ENCODE measurements around the gene TNNT3. TPM values are rescaled to one million over a fixed set of nuclear protein-coding genes. Genes with fewer than 3 reads are reported as not detected.

Gene TNNT3
- total RNA-seq, 1 donor from 2014 or later = 6.1 TPM

GRCh38 chr11:1948389-1948788, 28.9 kb downstream of the TNNT3 start:
- intact Hi-C loops (cut with micrococcal nuclease) = no loop called here

DNA sequence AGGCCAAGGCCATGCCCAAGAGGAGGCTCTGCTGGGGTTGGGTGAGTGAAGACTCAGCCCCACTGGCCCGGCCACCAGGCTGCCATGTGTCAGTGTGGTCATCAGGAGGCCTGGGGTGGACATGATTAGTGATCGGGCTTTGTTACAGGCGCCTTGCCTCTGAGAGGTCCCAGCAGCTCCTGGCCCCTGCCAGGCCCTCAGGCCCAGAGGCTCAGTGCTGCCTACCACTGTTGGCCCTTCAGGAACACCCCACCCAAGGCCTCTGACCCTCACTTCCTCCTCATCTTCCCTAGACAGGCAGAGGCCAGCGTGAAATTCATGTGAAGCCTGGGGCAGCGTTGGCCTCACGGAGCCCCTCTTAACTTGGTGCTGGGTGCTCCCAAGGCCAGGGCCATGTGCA, 29.8 kb downstream of the TNNT3 start:
- intact Hi-C loops (cut with micrococcal nuclease) = no loop called here

DNA sequence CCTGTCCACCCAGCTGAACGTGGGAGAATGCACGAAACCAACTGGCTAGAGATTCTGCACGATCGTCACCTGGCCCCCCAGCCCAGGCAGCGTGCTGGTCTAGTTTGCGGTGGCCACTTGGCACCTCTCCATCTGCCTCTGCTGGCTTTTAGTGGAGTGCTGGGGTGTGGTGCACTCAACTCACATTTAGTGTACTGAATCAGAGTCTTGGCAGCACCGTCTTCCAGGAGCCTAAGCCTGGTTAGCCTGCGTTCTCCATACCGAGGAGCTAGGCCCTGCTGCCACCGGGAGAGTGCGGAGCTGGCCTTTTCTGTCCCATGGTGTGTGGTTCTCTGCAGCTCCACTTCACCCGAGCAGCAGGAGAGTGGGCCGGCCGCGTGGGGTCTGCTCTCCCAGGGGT, 30.4 kb downstream of the TNNT3 start:
- intact Hi-C loops (cut with micrococcal nuclease) = no loop called here

DNA sequence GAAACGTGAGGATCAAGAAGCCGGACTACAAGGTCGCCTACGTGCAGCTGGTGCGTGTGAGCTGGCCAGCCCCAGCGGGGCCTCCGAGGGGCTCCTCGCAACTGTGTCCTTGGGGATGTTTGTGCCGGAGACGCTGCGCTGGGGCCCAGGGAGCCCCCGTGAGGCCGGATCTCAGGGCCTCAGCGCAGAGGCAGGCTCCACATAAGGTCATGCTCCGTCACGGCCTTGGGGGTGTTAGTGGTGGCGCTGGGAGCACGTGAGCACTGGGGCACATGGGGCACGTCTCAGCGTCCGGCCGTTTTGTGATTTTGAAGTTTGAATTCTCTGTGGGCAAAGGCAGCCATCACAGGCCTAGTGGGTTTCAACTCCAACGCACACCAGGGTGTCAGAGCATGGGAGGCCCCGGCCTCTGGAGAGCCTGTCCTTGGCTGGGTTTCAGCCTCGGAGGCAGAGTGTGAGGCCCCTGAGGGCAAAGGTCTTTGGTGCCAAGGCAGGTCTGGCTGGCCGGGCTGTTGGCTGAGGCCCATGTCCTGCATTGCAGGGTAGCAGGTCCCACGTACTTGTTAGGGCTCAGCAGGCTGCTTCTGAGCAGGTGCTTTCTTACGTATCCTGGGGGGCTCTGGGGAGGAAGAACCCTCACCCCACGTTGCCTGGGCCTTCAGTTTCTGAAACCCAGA, 33.4 kb downstream of the TNNT3 start:
- intact Hi-C loops (cut with micrococcal nuclease) = no loop called here

DNA sequence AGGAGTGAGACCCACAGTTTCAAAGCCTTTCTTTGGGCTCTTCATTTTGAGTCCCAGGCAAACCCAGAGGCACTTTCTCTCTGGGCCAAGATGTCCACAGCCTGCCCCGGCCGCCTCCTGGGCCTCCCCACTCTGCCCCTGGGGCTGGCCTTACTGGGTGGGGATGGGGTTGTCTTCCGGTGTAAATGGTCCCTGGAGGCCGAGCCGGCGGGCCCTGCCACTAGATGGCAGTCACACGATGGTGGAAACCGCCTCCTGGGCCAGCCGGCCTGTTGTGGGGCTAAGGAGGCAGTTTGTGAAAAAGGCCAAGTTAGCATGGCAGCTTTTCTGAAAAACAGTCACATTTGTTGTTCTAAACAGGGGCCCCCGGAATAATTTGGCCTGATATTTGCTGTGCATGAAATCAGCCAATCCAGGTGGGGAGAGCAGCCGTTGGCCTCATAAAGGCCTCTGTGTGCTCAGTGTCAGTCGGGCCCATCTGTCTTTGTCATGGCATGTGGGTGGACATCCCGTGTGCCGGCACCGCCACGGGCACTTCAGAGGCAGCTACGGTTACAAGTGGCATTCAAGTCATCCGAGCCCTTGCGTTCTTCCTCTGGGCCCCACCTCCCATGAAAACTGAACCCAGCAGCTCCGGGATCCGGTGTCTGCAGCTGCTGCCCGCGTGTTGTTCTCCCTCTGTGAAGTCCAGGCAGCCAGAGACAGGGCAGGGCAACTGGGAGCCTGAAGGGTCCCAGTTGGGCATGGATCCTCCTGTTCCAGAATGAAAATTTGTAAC, 34.2 kb downstream of the TNNT3 start:
- intact Hi-C loops (cut with micrococcal nuclease) = no loop called here

DNA sequence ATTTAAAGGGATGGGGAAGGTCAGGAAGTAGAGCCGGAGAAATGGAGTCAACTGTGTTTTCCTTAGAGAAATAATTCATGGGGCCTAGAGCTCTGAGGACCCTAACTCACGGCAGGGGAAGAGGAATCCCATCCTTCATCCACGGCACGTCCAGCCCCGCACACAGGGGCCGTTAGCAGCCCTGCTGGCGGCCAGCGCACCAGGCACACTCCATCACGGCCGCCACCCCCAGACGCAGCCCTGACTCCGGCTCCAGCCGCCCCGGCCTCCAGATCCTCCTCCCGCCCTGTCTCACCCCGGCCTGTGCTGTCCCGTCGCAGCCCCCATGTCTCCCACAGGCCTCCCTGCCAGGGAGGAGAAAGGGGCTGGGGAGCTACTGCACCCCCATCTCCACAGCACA, 38.9 kb downstream of the TNNT3 start:
- intact Hi-C loops (cut with micrococcal nuclease) = no loop called here

GRCh38 chr11:1959786-1960185, 40.3 kb downstream of the TNNT3 start:
- intact Hi-C loops (cut with micrococcal nuclease) = no loop called here

DNA sequence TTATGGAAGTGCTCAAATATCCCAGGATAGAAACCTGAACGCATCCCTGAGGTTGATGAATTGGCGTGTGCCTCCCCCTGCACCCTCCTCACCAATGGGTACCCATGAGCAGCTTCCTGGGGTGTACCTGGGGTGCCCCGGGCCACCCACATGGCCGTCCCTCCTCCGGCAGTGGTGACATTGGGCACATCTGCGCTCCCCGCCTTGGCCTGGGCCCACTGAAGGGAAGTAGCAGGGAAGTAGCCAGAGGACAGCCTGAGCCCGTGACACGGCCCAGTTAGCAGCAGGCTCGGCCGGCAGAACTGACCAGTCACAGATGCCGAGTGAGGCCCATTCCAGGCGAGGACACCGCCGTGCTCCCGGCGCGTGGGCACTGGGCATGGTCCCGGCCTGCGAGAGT, 44.4 kb downstream of the TNNT3 start:
- intact Hi-C loops (cut with micrococcal nuclease) = no loop called here

GRCh38 chr11:1964348-1964747, 44.8 kb downstream of the TNNT3 start:
- intact Hi-C loops (cut with micrococcal nuclease) = no loop called here

GRCh38 chr11:1964955-1965354, 45.5 kb downstream of the TNNT3 start:
- intact Hi-C loops (cut with micrococcal nuclease) = no loop called here

GRCh38 chr11:1966531-1966930, 47.0 kb downstream of the TNNT3 start:
- intact Hi-C loops (cut with micrococcal nuclease) = no loop called here

DNA sequence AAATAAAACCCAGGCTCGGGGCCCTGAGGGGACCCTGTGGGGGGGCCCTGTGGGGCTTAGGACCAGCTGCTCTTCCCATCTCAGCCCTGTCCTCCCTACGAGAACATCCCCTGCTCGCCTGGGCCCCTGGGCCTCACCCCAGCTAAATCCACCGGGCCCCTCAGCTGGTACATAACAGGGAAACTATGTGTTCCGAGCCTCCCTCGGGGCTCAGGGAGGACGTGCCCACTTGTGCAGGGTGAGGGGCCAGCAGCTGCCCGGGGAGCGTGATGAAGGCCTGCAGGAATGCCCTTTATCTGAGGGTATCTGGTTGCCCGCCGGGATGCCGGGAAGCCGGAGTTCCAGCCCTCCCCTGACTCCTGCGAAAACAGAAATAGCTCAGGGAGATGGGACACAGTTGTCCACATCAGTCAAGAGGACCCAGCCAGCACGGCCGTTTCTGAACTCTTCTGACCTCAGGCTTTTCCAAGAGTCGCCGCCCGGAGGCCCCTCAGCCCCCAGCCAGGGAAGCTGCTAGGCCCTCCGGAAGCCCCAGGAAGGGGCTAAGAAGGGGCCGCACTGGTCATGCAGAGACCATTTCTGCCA, 48.2 kb downstream of the TNNT3 start:
- intact Hi-C loops (cut with micrococcal nuclease) = no loop called here

- intact Hi-C loops (cut with micrococcal nuclease) = no loop called here
These were observed 49.0 kb downstream of the TNNT3 start for GRCh38 chr11:1968454-1969002.

DNA sequence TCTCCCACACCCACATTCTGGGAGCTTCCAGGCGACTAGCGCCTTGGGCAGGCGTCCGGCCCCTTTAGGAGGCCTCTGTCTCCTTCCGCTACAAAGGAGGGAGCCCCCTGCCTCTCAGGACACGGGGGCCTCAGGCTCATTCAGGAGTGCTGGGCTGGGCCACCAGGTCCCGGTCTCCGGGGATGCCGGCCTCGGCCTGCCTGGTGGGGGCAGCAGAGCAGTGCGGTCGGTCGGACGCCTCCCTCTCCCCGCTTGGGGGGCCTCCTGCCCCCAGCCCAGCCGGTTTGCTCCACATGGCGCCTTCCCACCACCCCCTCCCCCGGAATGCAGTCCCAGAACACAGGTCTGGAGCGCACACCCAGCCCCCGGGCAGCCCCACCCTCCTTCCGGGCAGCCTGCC, 49.5 kb downstream of the TNNT3 start:
- intact Hi-C loops (cut with micrococcal nuclease) = no loop called here

DNA sequence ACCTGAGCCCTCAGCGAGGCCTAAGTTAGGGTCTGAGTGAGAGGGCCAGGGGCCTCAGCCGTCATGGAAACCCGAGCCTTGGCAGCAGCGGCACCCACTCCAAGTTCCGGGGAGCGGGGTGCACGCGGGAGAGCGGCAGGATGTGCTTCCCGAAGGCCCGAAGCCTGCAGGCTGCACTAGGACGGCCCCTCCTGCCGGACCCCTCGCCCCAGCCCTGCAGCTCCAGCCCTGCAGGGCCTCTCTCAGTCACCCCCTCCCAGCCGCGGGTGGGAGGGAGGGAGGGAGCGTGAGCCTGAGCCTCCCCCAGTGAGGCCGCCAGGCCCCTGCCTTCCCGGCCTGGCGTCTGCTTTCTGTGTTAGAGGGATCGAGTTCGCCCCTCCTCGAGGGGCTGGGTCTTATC, 50.3 kb downstream of the TNNT3 start:
- intact Hi-C loops (cut with micrococcal nuclease) = no loop called here

DNA sequence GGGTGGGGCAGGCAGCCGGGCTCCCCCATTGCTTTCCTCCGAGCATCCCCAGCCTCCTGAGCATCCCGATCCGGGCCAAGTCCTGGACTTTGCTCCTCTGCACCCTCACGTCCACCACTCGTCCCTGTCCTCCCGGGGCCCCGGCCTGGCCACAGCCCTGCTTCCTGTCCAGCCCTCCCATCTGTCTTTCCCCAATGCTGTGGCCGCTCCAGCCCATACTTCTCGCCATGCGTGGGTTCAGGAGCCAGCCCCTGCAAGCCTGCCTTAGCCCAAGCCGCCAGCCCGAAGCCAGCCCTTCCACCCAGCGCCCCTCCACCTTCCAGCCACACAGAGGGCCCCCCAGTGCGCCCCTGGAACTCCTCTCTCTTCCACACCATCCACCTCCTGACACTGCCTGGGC, 51.5 kb downstream of the TNNT3 start:
- intact Hi-C loops (cut with micrococcal nuclease) = no loop called here

GRCh38 chr11:1975185-1975584, 55.7 kb downstream of the TNNT3 start:
- intact Hi-C loops (cut with micrococcal nuclease) = no loop called here

DNA sequence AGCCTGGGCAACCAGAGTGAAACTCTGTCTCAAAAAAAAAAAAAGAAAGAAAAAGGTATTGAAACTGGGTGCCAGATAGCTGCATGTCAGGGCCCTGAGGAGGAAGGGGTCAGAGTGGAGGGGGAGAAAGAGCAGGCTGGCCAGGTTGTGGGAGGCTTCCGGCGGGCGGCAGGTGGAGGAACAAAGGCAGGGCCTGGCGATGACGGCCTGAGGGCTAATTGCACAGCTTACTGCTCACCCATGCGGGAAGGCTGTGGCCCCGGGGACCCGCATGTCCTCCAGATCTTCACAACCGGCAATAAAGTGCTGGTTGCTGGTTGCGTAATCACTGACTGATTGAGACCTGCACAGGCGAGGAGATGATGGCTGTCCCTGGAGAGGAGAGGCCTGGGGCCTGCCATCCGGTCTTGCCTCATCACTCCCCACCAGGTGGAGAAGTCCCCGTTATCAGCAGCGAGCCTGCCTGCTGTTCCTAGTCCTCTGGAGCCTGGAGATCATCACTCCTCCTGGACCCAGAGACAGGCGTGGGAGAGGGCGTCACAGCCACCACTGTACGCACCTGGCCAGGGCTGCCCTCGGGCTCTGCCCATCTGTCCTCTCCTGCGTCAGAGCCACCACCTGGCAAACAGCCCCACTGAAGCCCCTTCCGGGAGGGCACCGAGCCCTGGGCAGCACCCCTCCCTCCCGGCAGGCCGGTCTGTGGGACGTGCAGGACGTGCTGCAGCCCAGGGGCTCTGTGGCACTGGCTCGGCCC, 59.4 kb downstream of the TNNT3 start:
- intact Hi-C loops (cut with micrococcal nuclease) = no loop called here

GRCh38 chr11:1979607-1980006, 60.1 kb downstream of the TNNT3 start:
- intact Hi-C loops (cut with micrococcal nuclease) = no loop called here

DNA sequence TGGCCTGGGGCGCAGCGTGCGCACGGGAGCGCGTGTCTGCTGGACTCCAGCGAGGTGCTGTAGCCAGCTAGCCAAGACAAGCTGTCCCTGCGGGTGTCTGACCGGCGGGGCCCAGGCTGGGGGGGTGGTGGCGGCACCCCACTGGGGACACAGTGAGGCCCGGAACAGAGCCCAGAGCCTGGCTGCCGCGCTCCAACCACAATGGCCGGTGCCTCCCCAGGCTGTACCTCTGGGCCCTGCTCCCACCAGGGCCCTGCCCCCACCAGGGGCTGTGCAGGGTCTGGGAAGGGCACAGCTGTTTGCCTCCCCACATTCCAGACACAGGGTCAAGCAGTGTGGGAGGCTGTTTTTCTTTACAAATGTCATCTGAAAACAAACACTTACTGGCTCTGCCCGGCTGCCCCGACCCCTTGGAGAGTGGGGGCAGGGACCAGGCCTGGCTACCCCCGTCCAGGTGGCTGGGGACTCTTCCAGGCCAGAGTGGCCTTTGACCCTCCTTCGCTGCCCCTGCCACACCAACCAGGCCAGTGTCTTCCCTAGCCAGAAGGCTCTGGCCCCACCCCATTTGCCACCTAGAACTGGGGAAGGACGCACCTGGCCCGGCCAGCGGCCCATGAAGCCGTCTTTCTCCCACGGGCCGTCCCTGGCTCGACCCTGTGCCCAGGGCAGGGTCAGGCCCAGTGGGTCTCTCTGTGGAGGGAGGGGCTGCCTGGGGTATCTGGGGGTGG, 63.5 kb downstream of the TNNT3 start:
- intact Hi-C loops (cut with micrococcal nuclease) = no loop called here

DNA sequence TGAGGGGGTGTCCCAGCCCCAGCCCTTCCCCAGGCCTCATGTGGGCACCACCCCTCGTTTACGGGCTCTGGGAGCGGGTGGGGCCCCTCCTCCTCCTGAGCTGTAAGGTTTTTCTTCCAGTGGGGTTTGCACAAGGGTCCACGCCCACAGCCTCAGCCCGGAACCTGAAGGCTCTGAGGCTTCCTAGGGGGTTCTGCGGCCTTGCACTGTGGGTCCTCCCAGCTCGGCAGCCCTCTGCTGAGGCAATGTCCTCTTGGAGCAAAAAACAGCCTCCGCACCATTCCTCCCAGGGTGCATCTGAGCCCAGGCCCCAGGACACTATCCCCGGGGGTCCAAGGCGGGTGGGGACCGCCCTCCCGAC, 64.1 kb downstream of the TNNT3 start:
- intact Hi-C loops (cut with micrococcal nuclease) = no loop called here

Data from T-helper 1 cell treated with Interleukin-12 subunit alpha and Interleukin-12 subunit beta and Interleukin-4 antibody, amounts not matched to agents 30 ng/mL and 1 ng/mL, for 36 hours (primary cell).